DMS153 treated with DMSO at 0.1 percent for 48 hours (cell line): Measurements from ENCODE around the gene NCKAP5.
A peak's percentile ranks its signal among the peaks of the same experiment; 100 is the strongest.

ENCODE experiments used
- DNase-seq: peaks from one replicate; lab custom pipeline; 2025; ENCODE audit not compliant: unreplicated experiment; lab: John Stamatoyannopoulos, UW

Gene NCKAP5

DNA sequence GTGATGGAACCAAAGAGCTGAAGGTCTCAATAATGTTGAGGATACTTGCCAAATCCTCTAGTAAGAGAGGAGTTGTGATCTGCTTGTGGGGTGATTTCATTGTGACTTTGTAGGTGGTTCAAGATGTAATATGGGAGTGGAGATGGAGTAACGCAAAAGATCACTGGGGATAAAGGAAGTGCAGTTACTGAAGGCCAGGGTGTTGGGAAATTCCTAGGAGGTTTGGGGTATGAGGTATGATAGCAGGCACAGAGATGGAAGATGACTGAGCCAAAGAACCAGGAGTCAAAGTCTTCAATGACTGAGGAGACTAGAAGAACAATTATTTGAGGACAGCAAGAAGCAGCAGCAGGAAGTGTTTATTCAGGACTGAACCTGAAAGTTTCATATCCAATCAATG, 222.6 kb downstream of the NCKAP5 start:
- no peak for DNase-seq

DNA sequence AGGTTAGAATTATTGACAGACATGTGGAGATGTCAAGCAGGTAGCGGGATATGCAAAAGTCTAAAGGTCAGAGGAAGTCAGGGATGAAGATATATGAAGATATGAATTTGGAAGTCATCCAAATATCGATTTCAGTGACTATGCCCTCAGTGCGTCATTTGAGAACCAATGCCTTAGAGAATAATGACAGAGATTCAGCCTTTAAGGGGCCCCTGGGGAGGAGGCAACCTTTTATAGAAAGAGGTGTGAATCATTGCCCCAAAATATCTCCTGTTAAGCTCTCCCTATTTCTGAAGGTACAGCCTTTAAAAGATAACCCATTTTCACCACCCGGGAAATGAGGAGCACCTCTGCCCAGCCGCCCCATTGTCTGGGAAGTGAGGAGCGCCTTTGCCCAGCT, 223.4 kb downstream of the NCKAP5 start:
- DNase-seq: no peak

DNA sequence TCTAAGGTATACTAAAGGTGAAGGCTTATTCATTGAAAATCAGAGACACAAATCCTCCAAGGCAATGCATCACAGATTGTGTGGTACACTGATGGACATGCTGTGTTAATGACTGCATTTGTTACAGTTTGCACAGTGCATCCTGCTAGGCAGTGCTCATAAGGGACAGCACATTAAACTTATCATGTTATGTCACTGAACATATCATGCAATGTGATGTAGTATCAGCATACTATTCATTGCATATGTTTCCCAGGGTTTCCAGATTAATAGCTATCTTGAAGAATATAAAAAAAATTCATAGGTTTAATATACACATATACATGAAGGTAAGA, 225.3 kb downstream of the NCKAP5 start:
- no peak for DNase-seq

DNA sequence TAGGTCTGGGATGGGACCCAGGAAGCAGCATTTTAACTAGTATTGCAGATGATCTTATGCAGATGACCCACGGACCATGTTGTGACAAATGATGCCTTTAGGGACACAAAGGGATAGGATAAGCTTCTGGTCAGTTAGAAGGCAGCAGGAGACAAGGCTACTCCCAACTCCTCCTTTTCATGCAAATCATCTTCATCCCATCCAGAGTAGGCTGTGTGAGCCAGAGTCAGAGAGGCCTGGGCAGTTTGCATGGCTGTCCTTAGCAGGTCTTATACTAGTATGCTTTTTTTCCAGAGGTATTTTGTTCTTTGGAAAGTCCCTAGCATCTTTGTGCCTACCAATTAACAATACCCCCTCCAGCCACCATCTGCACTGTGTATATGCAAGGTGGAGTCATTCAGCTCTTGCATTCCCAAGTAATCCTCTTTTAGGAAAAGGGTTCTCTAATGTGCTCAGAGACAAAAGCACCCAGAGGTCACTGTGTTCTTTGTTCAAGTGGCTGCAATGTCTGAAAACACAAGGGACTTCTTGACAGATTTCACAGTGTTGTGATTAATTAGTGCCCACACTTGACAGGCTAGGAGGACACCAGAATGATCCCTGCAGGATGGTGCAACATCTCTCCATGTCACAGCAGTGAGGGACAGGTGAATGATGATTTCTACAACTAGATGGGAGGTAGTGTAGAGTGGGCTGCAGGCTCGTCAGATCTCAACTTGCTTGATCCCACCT, 225.8 kb downstream of the NCKAP5 start:
- no peak for DNase-seq

DNA sequence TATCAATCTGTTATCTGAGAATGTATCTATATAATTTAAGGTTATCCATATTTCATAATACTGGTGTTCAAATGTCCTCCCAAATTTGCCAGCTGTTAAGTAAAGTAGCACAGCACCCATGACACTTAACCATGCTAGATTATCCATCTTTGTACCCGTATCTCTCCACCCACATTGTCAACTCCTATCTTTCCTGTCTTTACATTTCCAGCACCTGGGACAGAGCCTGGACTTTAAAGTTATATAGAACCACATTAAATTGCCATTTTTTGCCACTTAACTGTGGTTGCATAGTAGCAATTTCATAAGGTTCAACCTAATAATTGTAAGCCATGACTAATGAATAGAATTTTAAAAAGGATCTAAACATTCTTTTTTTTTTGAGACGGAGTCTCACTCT, 226.7 kb downstream of the NCKAP5 start:
- DNase-seq: no peak

DNA sequence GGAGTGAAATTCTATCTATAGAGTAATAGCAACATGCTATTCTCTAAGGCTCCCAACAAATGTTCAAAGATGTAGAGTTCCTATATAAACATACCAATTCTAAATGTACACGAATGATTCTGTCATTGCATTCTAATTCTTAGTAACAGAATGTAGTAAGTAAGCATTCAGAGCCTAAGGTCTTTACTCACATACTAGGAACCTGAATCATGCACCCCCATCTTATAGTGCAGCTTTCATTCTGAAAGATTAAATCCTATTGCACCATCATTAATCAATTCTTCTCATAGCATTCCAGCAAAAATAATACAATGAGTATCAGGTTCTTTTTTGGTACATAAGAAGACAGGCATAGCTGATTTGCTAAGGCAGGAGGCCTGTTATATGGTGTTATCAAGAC, 230.0 kb downstream of the NCKAP5 start:
- DNase-seq: no peak

DNA sequence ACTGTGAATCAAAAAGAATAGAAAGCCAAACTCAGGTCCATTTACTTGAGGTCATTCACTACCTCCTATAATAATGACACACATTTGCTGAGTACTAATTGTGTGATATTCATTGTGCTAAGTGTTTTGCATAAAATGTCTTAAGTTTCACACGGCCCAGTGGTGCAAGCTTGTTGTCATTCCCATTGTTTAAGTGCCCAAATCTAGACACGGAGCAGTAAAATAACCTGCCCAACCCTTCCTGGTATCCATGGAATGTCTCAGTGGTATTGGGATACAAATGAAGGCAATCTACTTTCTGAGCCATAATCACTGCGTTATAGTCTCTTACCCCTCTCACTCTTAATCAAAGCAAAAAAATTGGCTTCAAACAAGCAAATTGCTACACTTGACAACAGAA, 233.3 kb downstream of the NCKAP5 start:
- DNase-seq: no peak

DNA sequence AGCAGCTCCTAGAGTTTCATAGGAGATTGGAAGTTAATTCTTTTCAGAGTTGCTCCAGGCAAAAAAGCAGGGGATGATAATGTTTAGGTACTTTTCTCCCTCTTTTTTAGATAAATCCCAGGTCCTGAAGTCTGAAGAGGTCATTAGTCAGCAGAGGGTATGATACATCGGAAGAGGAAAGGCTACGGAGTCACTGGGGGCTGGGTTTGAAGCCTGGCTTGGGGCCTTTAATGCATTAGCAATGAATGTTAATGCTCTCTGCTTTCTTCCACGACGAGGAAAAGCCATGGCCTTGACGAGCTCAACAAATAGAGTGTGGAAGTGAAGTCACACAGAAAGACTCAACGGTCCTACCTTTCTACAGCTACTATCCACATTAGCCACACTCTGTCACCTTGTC, 235.1 kb downstream of the NCKAP5 start:
- DNase-seq: no peak

DNA sequence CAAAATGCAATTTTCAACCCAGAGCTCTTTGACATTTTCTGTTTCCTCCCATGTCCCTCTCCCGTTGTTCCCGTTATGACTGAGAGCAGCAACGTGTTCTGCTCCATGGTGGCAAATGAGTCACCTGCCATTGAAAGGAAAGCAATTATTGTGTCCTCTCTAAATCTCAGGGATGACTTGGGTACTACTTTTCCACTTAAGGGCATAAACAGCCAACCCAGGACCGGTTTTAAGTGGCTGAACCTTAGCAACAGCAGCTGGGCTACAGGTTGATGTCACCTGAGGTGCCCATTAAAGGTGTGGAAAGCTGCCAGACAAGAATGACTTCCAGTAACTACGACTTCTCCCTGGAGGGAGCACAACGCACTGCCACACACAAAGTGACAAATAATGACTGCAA, 236.8 kb downstream of the NCKAP5 start:
- peak; percentile 37 for DNase-seq

DNA sequence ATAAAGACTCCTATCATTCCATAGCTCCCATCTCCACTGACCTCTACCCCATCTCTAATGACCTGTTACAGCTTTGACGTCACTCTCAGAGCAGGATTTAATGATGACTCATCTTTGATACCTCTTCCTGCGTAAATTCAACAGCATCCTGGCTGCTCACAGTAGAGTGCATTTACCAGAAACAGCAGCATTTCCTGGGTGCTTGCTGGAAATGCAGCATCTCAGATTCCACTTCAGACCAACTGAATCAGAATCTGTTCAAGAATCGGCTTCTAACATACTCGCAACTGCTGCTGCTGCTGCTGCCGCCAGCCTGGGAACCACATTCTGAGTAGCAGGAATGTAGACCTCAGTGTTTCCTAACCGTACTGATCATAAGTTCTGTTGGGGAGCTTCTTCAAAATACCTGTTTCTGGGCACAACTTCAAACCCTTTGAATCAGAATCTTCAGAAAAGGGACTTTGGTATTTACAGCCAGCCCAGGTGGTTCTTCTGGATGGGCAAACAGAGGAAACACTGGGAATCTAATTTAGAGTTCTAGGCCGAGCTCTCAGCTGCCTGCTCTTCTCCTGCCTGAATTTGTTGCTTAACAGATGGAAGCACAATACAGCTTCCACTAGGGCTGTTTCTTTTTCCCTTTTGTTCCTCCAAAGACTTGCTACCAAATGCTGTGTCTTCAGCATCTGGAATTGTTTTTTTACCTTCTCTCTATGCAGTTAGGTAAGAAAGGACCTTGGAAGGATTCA, 241.4 kb downstream of the NCKAP5 start:
- peak; percentile 38 for DNase-seq

DNA sequence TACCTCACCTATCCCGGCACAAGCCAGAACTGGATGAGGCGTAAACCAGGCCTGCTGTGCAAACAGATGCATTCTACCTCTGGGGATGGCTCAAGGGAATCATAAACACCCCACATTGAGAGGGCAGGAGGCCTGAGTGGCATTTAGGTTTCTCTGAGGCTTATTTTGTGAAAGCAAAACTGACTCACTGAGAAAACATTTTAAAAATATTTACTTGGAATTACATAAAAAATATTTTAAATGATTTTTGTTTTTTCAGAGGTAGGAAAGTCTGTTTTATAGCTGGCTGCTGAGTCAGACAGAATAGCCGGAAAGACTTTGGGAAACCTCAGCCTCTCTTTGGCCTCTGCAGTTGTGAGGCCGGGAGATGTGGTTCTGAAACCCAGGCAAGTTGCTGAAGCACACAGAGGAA, 244.1 kb downstream of the NCKAP5 start:
- peak; percentile 42 for DNase-seq

DNA sequence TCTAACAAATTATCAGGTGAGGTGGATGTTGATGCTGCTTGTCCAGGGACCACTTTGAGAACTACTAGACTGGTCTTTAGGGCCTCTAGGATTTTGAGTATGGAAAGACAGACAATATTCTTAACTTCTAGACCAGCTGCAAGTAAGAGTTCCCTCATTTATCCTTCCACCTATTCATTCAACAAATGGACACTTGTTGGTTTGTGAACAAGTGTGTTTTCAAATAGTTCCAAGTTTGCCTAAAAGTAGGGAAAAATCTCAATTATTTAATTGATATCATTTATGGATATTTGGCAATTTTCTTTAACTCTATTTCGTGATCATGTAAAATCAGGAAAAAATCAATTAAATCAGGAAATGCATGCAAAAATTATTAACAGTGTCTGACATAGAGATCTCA, 245.4 kb downstream of the NCKAP5 start:
- DNase-seq: no peak

DNA sequence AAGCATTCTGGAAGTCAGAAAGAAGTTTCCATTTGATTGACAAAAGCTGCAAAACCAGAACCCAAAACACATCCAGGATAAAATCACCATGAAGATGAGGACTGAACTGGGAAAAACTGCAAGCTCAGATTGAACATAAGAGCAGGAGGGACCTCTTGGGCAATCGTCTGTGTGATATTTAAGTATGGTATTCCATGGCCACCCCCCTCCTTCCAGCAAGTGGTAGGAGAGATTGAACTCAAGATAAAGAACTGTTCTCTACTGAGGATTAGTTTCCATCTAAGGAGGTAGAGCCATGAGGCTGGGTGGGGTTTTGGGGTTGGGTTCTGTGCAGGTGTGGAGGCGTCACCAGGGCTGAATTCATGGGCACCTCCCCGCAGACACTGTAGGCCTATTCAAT, 251.1 kb downstream of the NCKAP5 start:
- no peak for DNase-seq

DNA sequence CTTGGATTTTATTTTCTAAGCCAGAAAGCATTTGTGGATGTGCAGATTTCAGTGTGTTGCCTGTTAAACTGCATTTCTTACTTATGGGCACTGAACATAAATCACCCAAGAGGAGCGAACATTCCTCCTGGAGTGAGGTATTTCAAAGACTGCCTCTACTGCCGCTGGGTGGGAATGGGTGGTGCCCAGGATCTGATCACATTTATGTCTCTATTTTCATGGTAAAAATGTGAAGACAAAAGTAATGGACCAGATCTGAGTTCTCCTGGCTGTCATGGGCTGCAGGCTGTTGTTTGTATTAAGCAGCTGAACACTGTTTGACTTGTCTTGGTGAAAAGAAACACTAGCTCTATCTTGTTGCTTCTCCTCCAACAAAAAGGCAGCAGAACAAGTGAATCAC, 251.7 kb downstream of the NCKAP5 start:
- DNase-seq: no peak

DNA sequence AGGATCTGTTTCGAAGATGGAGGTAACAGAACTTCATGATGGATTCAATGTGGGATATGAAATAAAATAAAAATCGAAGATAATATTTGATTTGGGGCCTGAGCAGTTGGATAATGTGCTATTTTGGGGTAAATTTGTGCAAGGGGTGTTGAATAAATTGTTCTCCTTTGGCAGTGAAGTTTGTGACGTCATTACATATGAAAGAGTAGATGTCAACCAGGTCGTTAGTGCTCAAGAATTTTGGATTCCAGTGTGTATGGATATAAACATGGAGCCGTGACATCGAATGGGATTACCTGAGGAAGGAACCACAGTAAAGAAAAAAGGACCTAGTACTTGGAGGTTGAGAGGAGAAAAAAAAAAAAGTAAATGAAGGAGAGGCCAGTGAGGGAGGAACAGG, 253.0 kb downstream of the NCKAP5 start:
- no peak for DNase-seq

DNA sequence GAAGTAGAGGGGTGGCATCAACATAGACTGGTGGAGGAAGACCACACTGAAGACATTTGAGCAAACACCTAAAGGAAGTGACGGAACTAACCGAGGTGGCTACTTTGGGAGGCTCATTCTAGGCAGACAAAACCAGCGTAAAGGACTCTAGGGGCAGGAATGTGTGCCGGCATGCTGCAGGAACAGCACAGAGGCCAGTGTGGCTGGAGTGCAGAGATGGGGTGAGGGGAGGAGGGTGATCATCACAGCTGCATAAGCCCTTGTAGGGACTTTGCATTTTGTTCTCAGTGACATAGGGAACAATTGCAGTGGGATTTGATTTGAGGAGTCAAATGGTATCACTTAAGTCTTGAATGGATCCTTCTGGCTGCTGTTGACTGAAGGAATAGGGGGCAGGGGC, 253.5 kb downstream of the NCKAP5 start:
- DNase-seq: no peak

DNA sequence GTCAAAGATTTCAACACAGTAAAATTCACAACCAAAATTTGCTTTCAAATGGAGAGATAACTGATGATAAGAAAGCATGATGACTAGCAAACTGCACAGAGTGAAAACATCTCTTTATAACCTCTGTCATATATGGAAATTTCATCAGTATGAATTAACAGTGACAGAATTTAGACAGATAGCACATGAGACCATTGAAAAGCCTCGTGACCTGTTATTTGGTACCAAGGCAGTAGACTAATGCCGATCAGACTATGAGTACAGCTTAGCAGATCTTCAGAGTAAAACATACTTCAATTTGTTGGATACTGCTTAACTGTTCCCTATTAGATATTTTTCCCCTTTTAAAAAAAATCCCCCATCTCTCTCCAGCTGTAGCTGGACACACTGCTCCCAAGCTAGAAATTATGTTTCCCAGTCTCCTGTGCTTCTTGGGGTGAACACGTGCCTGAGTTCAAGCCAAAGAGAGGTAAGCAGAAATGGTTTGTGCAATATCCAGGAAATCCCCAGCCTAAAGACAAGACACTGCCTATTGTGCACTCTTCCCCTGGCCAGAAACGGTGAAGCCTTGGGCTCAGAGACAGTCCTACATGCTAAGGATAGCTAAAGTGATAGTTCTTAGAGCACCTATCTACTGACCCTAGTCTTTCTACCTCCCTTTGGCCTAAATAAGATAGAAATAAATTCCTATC, 256.1 kb downstream of the NCKAP5 start:
- DNase-seq: no peak

DNA sequence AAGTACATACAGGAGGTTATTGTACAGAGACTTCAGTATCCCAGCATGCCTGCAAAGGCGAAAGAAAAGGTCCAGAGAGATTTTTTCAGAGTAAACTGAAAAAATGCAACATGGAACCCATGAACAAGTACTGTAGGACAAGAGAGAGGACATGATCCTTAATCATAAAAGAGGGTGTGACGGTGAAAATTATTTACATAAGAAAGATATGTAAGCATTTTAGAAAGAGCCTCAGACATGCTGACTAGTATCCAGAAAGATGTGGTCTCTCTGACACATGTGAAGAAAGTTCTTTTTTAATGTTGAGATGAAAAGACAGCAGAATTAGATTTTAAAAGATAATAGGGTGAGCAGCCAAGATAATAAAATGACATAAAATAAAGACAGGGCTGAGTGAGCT, 262.0 kb downstream of the NCKAP5 start:
- no peak for DNase-seq

DNA sequence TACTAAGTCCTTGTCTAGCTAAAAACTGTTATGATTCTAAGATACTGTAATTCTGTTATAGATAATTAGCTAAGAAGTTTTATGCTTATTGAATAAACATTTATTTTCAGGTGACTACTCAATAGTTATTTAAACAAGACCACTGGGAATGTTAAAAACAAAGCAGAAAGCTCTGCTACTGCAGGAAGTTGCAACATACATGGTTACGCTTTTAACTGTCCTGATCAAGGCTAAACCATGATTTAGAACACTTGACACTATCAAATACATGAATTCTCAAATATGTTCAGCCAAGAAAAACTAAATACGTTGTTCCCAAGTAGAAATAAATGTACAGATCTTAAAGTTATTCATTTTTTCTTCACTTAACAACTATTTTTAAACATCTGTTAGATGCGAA, 263.9 kb downstream of the NCKAP5 start:
- DNase-seq: no peak

DNA sequence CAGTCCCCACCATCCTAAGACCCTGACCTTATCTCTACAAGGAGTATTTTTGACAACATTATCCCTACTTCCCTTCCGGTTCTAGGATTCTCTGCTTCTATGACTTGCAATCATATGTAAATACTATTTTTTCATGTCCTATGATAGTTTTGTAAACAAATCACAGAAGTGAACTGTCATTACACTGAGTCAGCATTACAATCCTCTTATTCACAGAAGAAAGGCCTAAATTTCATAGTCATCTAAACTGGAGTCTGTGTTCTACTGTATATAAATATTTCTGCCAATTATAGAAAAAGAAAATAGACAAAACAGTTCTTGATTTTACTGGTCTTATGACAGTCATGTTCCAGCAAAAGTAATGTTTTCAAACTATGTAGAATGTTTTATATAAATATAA, 265.1 kb downstream of the NCKAP5 start:
- no peak for DNase-seq

DNA sequence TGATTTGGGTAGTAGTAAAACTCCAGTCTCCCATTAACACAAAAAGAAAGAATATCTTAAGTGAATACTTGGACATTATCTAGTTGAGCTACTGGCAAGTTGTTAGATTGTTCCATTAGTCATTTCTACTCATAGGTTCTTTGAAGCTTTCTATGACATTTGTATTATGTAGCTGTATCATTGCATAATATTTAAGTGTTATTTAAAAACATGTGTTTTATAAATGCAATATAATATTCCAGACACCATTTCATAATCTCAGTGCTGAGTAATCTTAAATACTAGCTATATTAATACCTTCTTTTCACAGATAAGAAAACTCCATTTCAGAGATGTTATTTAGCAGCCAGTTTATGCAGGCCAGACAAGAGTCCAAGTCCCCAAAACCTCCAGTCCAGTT, 271.9 kb downstream of the NCKAP5 start:
- no peak for DNase-seq
